Thoracic aorta (tissue), 2 donors: ENCODE results near the gene SLC32A1. TPM values are rescaled to one million over a fixed set of nuclear protein-coding genes. Genes with fewer than 3 reads are reported as not detected.

Experiments
- ATAC-seq: fragments of 150-250 bp; one replicate; pipeline ENCODE4 v1.8.0; 2017; ENCODE audit warnings: low read depth; ENCODE audit not compliant: insufficient number of reproducible peaks, low FRiP score
- DNase-seq: peaks from one replicate; pipeline ENCODE4 v3.0.0-alpha.2; 2020; ENCODE audit warnings: low spot score
- H3K27ac ChIP-seq, 2 donors: fragments of 200-600 bp; sonication (generic); 1 replicate in 1 of 2; 2 replicates in 1 of 2; pipeline ENCODE4 v1.5.1; 2016; ENCODE audit warnings: mild to moderate bottlenecking in 2 of 2, moderate library complexity in 2 of 2
- H3K27me3 ChIP-seq: fragments of 200-600 bp; sonication (generic); replicated peaks from 2 replicates; pipeline ENCODE4 v1.6.0; 2016; ENCODE audit warnings: mild to moderate bottlenecking; ENCODE audit not compliant: insufficient read depth
- H3K36me3 ChIP-seq: fragments of 200-600 bp; sonication (generic); one replicate; pipeline ENCODE4 v1.5.1; 2016
- H3K4me1 ChIP-seq, 2 donors: fragments of 200-600 bp; sonication (generic); 1 replicate in 1 of 2; 2 replicates in 1 of 2; pipeline versions ENCODE4 v1.5.1 to v1.6.0; 2016; ENCODE audit warnings: low read depth in 2 of 2, mild to moderate bottlenecking in 1 of 2; ENCODE audit not compliant: control insufficient read depth in 1 of 2
- H3K4me3 ChIP-seq: fragments of 200-600 bp; sonication (generic); 2 replicates; pipeline ENCODE4 v1.5.1; 2016; ENCODE audit warnings: mild to moderate bottlenecking
- H3K9me3 ChIP-seq: fragments of 200-600 bp; sonication (generic); 2 replicates; pipeline ENCODE4 v1.5.1; 2016
- total RNA-seq, 2 donors: library from RNA; depleted of rRNA; stranded (reverse); fragments of >200 nt; gene quantifications; one replicate each; pipeline versions ENCODE4 v1.1.0 to v1.2.3, GENCODE V29; 2016
- TF ChIP-seq, protein P1 (sequence below): fragments of 200-600 bp; sonication (generic); IDR thresholded peaks from one replicate; pipeline ENCODE4 v1.5.1; 2019; ENCODE audit warnings: antibody characterized with exemption

SLC32A1 gene
- total RNA-seq, 2 donors from 2014 or later = not detected

- TF ChIP-seq, protein P1, sequence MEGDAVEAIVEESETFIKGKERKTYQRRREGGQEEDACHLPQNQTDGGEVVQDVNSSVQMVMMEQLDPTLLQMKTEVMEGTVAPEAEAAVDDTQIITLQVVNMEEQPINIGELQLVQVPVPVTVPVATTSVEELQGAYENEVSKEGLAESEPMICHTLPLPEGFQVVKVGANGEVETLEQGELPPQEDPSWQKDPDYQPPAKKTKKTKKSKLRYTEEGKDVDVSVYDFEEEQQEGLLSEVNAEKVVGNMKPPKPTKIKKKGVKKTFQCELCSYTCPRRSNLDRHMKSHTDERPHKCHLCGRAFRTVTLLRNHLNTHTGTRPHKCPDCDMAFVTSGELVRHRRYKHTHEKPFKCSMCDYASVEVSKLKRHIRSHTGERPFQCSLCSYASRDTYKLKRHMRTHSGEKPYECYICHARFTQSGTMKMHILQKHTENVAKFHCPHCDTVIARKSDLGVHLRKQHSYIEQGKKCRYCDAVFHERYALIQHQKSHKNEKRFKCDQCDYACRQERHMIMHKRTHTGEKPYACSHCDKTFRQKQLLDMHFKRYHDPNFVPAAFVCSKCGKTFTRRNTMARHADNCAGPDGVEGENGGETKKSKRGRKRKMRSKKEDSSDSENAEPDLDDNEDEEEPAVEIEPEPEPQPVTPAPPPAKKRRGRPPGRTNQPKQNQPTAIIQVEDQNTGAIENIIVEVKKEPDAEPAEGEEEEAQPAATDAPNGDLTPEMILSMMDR = no peak
- ATAC-seq (no peak), DNase-seq (no peak)
- Histone ChIP-seq H3K9me3 (no peaks in the 10 kb centered on the region), H3K4me1 (no peaks in the 10 kb centered on the region), H3K27me3 (no peaks in the 10 kb centered on the region), H3K4me3 (no peak overlapping the region), H3K36me3 (no peaks in the 10 kb centered on the region), H3K27ac (no peak overlapping the region)
These were observed 13.6 kb downstream of the SLC32A1 start for GRCh38 chr20:38737887-38738286.

DNA sequence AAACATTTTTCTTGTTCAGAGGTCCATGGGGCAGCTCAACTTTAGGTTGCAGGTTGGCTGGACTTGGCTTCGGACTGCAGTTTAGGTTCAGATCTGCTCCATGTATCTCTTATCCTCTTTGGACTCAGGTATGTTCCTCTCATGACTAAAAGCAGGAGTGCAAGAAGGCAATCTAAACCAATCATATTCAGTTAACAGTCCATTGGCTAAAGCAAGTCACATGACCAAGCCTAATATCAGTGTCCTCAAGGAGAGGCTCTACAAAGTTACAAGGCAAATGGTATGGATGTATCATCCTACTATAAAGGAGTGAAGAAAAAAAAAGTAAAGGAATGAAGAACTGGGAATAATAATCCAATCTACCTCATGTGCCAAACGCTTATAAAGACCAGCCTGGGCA, 21.5 kb downstream of the SLC32A1 start:
- Histone ChIP-seq H3K4me3 (no peak overlapping the region), H3K27ac (no peak overlapping the region), H3K9me3 (no peaks in the 10 kb centered on the region), H3K27me3 (no peaks in the 10 kb centered on the region), H3K36me3 (no peaks in the 10 kb centered on the region), H3K4me1 (peaks cover 9 to 17% of the 10 kb centered on the region in 2 donors)
- TF ChIP-seq, protein P1 = no peak
- no peak for DNase-seq
- no peak for ATAC-seq

GRCh38 chr20:38747495-38748096, 23.3 kb downstream of the SLC32A1 start:
- Histone ChIP-seq H3K27me3 (no peaks in the 10 kb centered on the region), H3K36me3 (no peaks in the 10 kb centered on the region), H3K27ac (peak overlapping the region; percentile 59 to 82), H3K4me1 (peaks cover 9 to 17% of the 10 kb centered on the region in 2 donors), H3K4me3 (peak overlapping the region; percentile 81), H3K9me3 (no peaks in the 10 kb centered on the region)
- no peak for DNase-seq
- peak; percentile 1 for ATAC-seq
- TF ChIP-seq, protein P1 = no peak

GRCh38 chr20:38748097-38748860, 24.0 kb downstream of the SLC32A1 start, which contains the start of gene ACTR5:
Gene ACTR5 (plus strand): TSS chr20:38748460. CDS start chr20:38748479, 19 bp downstream.
- Histone ChIP-seq H3K4me1 (peaks cover 9 to 17% of the 10 kb centered on the region in 2 donors), H3K4me3 (peak within 1 kb of the TSS; percentile 81), H3K36me3 (no peaks in the 10 kb centered on the region), H3K27me3 (no peaks in the 10 kb centered on the region), H3K27ac (peak within 1 kb of the TSS; percentile 80 to 82), H3K9me3 (no peaks in the 10 kb centered on the region)
- ATAC-seq (peak; percentile 97), DNase-seq (peak; percentile 41)
- TF ChIP-seq, protein P1 = no peak

DNA sequence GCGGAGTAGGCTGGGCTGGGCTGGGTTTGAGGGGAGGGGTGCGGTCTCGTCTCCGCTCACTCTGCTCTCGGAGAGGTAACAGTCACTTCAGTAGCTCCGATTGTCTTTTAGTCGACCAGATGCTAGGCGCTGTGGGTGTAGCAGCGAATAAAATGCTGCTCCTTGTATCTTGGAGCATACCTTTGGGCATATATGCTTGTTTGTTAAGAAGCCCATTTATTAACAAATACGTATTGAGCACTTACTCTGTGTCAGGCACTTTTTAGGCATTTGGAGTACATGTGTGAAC, 24.5 kb downstream of the SLC32A1 start:
- Histone ChIP-seq H3K27ac (peak overlapping the region; percentile 80 to 82), H3K4me3 (peak overlapping the region; percentile 81), H3K36me3 (no peaks in the 10 kb centered on the region), H3K27me3 (no peaks in the 10 kb centered on the region), H3K4me1 (peaks cover 9 to 17% of the 10 kb centered on the region in 2 donors), H3K9me3 (no peaks in the 10 kb centered on the region)
- TF ChIP-seq, protein P1 = no peak
- DNase-seq (no peak), ATAC-seq (no peak)
